HepG2 (cell line): ENCODE measurements around the gene MEX3D. TPM values are rescaled to one million over a fixed set of nuclear protein-coding genes. Genes with fewer than 3 reads are reported as not detected.
A peak's percentile ranks its signal among the peaks of the same experiment; 100 is the strongest.

Experiments
- CTCF ChIP-seq: sonication (generic); formaldehyde crosslinking; IDR thresholded peaks from 2 replicates; pipeline ENCODE4 v1.5.0; 2020; ENCODE audit warnings: mild to moderate bottlenecking, missing genetic modification reagents, moderate library complexity
- ZNF414 ChIP-seq: sonication (generic); formaldehyde crosslinking; IDR thresholded peaks from 2 replicates; pipeline ENCODE4 v1.5.0; 2020; ENCODE audit warnings: missing genetic modification reagents
- polyA plus RNA-seq, 8 experiments: library from polyadenylated mRNA; depleted of rRNA in 3 of 8; stranded (reverse) in 7 of 8; unstranded in 1 of 8; fragments of >200 nt; fragmentation: Illumina TruSeq in 4 of 8; extraction: Trizol in 4 of 8; gene quantifications; 2 replicates each; pipeline versions ENCODE4 v1.2.1 to v1.2.3, GENCODE V29; 2011 to 2016; ENCODE audit warnings: low read depth in 4 of 8, missing spikeins in 1 of 8, mixed read lengths in 1 of 8; ENCODE audit not compliant: insufficient read depth in 1 of 8
- total RNA-seq, 5 experiments: library from RNA; depleted of rRNA; stranded (reverse); fragments of >200 nt; fragmentation: Illumina TruSeq; extraction: Trizol; gene quantifications; 2 replicates each; pipeline ENCODE4 v1.2.3, GENCODE V29; 2016; ENCODE audit warnings: low read depth in 1 of 5
- TF ChIP-seq, protein P1 (sequence below): sonication (generic); formaldehyde crosslinking; IDR thresholded peaks from 2 replicates; pipeline ENCODE4 v1.4.0; 2020; ENCODE audit warnings: mild to moderate bottlenecking, missing genetic modification reagents
- TF ChIP-seq, protein P2 (sequence below): sonication (generic); formaldehyde crosslinking; IDR thresholded peaks from 2 replicates; pipeline ENCODE4 v1.5.0; 2020; ENCODE audit warnings: mild to moderate bottlenecking, missing genetic modification reagents

Gene MEX3D
- total and polyA plus RNA-seq, 2 of the 13 experiments (the other 11 are each of a cell fraction or from before 2014, with no cell fraction given) = 3.6 to 17.1 TPM

DNA sequence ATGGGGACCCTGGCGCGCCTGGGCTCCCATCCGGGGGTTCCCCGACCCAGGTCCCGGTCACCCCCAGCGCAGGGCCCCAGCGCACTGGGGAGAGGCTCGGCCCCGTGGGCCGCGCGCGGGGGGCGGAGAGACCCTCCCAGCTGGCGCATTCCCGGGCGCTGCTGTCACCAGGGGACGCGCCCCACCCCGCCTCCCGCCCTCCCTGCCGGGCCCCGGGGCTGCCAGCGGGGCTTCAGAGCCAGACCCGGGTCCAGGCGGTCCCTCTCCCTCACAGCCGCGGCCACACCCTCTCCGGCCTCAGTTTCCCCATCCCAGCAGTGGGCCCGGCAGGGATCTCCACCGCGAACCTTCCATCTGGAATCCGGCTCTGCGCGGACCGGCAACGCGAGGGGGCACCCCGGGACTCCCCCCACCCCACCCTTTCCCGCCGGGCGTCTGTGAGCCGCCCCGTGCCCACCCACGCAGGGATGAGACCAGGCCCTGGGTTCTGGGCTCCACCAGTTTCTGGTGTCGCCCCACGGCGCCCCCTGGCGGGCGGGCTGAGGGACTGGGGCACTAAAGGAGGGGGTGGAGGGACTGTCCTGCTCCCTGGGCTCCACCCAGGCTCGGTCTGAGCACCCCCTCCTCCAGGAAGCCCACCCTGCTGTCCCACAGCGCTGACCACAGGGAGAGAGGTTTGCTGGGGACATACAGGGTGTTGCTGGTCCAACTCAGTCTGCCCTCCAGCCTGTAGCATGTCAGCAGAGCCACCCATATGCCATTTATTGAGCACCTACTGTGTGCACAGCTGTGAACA, 54.4 kb downstream of the MEX3D start (continued):
- TF ChIP-seq, protein P1, sequence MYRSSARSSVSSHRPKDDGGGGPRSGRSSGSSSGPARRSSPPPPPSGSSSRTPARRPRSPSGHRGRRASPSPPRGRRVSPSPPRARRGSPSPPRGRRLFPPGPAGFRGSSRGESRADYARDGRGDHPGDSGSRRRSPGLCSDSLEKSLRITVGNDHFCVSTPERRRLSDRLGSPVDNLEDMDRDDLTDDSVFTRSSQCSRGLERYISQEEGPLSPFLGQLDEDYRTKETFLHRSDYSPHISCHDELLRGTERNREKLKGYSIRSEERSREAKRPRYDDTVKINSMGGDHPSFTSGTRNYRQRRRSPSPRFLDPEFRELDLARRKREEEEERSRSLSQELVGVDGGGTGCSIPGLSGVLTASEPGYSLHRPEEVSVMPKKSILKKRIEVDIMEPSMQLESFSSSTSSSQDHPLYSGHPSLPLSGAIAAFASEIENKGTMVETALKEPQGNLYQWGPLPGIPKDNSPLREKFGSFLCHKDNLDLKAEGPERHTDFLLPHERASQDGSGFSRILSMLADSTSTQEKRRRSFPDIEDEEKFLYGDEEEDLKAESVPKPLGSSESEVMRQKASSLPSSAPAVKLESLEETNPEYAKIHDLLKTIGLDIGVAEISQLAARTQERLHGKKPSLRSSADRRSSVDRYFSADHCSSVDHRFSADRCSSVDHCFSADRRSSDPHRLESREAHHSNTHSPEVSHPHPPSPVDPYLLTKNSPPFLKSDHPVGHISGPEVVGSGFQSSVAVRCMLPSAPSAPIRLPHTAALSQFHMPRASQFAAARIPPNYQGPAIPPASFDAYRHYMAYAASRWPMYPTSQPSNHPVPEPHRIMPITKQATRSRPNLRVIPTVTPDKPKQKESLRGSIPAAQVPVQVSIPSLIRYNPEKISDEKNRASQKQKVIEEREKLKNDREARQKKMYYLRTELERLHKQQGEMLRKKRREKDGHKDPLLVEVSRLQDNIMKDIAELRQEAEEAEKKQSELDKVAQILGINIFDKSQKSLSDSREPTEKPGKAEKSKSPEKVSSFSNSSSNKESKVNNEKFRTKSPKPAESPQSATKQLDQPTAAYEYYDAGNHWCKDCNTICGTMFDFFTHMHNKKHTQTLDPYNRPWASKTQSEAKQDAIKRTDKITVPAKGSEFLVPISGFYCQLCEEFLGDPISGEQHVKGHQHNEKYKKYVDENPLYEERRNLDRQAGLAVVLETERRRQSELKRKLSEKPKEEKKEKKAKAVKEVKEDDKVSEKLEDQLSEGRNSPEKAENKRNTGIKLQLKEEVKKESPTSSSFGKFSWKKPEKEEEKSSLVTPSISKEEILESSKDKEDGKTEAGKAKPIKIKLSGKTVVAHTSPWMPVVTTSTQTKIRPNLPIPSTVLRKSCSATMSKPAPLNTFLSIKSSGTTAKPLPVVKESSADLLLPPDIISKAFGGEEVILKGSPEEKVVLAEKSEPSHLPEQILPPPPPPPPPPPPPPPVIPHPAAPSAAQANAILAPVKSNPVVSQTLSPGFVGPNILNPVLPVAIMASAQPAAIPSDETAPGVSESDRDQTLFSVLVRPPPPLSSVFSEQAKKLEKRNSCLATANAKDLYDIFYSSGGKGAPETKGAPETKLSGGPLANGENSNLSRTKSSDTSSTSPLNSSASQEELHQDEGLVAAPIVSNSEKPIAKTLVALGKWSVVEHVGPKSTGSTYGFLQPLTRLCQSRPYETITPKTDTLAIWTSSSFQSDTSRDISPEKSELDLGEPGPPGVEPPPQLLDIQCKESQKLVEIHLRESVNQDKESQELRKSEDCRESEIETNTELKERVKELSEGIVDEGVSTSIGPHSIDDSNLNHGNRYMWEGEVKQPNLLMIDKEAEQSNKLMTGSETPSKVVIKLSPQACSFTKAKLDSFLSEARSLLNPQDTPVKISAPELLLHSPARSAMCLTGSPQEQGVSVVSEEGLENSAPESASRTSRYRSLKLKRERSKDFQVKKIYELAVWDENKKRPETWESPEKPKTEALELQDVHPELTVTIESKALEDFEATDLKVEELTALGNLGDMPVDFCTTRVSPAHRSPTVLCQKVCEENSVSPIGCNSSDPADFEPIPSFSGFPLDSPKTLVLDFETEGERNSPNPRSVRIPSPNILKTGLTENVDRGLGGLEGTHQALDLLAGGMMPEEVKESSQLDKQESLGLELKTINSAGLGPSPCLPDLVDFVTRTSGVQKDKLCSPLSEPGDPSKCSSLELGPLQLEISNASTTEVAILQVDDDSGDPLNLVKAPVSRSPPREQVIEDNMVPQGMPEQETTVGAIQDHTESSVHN (CRISPR knock-in tag) = no peak
- TF ChIP-seq ZNF414 (CRISPR knock-in tag) = 0 out of 2 replicates have a peak, but pooled peaks have one; percentile 56
- TF ChIP-seq, protein P2, sequence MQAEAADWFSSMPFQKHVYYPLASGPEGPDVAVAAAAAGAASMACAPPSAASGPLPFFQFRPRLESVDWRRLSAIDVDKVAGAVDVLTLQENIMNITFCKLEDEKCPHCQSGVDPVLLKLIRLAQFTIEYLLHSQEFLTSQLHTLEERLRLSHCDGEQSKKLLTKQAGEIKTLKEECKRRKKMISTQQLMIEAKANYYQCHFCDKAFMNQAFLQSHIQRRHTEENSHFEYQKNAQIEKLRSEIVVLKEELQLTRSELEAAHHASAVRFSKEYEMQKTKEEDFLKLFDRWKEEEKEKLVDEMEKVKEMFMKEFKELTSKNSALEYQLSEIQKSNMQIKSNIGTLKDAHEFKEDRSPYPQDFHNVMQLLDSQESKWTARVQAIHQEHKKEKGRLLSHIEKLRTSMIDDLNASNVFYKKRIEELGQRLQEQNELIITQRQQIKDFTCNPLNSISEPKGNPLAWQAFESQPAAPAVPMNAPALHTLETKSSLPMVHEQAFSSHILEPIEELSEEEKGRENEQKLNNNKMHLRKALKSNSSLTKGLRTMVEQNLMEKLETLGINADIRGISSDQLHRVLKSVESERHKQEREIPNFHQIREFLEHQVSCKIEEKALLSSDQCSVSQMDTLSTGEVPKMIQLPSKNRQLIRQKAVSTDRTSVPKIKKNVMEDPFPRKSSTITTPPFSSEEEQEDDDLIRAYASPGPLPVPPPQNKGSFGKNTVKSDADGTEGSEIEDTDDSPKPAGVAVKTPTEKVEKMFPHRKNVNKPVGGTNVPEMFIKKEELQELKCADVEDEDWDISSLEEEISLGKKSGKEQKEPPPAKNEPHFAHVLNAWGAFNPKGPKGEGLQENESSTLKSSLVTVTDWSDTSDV (CRISPR knock-in tag) = no peak
- peak; percentile 80 for TF ChIP-seq CTCF (CRISPR knock-in tag)
